Measurements from ENCODE around the gene ZNF217. TPM values are rescaled to one million over a fixed set of nuclear protein-coding genes. Genes with fewer than 3 reads are reported as not detected.
"Not testable (repeated sequence)": the region's sequence is repeated elsewhere in the genome, so short reads cannot be mapped to it uniquely, and the experiment has no call there.

ZNF217 gene
- total RNA-seq, 2 experiments from 2014 or later, result 51.3 to 51.8 TPM

DNA sequence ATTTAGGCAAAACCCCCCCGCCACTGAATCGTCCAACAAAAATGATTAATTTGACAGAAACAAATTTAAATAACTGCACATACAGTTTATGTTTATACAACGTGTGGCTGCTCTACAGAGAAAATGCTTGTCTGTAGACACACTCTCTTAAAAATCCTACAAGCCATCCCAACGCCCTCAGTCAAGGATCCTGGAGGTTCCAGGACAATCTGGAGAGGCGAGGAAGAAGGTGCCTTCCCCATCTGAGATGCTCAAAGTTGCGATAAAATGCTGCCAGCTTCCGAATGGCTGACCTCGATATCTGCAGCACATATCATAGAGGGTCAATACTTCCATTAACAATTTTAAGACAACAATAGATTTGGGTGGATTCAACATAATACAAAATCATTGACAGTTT lies 25.3 kb downstream of the ZNF217 start:
- Mint-ChIP-seq H3K36me3 (ENCODE audit: low read depth) (peaks cover 67% of the 10 kb centered on the region), H3K27ac (no peak overlapping the region), H3K27me3 (no peaks in the 10 kb centered on the region), H3K4me1 (ENCODE audit: low read depth) (peaks cover 50% of the 10 kb centered on the region), H3K9me3 (no peaks in the 10 kb centered on the region), H3K4me3 (no peak overlapping the region)
- ATAC-seq (no peak), DNase-seq (no peak)
- CTCF ChIA-PET, result no interaction called here
- intact Hi-C loops (cut with micrococcal nuclease), result no loop called here
- TF ChIP-seq, protein P1, sequence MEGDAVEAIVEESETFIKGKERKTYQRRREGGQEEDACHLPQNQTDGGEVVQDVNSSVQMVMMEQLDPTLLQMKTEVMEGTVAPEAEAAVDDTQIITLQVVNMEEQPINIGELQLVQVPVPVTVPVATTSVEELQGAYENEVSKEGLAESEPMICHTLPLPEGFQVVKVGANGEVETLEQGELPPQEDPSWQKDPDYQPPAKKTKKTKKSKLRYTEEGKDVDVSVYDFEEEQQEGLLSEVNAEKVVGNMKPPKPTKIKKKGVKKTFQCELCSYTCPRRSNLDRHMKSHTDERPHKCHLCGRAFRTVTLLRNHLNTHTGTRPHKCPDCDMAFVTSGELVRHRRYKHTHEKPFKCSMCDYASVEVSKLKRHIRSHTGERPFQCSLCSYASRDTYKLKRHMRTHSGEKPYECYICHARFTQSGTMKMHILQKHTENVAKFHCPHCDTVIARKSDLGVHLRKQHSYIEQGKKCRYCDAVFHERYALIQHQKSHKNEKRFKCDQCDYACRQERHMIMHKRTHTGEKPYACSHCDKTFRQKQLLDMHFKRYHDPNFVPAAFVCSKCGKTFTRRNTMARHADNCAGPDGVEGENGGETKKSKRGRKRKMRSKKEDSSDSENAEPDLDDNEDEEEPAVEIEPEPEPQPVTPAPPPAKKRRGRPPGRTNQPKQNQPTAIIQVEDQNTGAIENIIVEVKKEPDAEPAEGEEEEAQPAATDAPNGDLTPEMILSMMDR (IDR thresholded peaks at IDR 0.05), result no peak
- POLR2A ChIA-PET, result interaction anchor here (0.6 to 1.9 kb wide), 2 partner anchors 10 to 28 kb away, joined by 3 to 5 read pairs; no protein-coding TSS in a partner anchor

DNA sequence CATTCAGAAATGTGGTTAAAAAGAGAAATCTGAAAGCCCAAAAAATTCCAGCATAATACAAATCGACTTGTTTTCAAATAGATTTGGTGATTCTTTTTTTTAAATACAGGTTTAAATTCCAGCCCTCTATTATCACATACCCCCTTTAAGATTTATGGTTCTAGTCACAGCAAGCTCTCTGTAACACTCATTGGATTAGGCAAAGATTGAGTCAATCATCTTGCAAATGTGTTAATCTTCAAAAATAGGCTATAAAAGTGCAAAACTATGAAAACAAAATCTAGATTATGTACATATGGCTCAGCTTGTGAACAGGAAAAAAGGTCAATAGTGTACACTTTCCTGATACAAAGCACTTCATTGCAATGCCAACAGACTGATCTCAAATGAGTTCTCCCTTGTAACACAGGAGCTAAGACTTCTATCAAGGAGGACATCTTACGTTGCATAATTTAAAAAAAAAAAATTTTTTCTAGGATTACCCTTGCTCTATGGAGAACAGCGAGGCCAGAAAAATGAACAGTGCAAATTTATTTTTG lies 26.2 kb downstream of the ZNF217 start:
- H3K27me3 Mint-ChIP-seq, result no peaks in the 10 kb centered on the region
- no peak for ATAC-seq
- peaks cover 63% of the 10 kb centered on the region for H3K36me3 Mint-ChIP-seq (ENCODE audit: low read depth)
- no peaks in the 10 kb centered on the region for H3K9me3 Mint-ChIP-seq
- no peak overlapping the region for H3K4me3 Mint-ChIP-seq
- CTCF ChIA-PET, result no interaction called here
- H3K27ac Mint-ChIP-seq, result peak overlapping the region; percentile 61
- peaks cover 41% of the 10 kb centered on the region for H3K4me1 Mint-ChIP-seq (ENCODE audit: low read depth)
- intact Hi-C loops (cut with micrococcal nuclease), result no loop called here
- POLR2A ChIA-PET, result interaction anchor here (0.8 to 1.9 kb wide), 2 partner anchors 10 to 141 kb away, joined by 4 to 5 read pairs; no protein-coding TSS in a partner anchor
- TF ChIP-seq, protein P1 (IDR thresholded peaks at IDR 0.05), result no peak
- no peak for DNase-seq

DNA sequence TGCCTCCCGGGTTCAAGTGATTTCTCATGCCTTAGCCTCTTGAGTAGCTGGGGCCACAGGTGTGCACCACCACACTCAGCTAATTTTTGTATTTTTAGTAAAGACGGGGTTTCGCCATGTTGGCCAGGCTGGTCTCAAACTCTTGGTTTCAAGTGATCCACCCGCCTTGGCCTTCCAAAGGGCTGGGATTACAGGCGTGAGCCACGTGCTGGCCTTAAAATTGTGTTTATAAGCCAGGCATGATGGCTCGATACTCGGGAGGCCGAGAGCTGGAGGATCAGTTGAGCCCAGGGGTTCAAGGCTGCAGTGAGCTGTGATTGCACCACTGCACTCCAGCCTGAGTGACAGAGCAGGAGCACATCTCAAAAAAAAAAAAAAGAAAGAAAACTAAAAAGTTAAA lies 27.0 kb downstream of the ZNF217 start:
- peaks cover 33% of the 10 kb centered on the region for H3K4me1 Mint-ChIP-seq (ENCODE audit: low read depth)
- H3K9me3 Mint-ChIP-seq; H3K4me3 Mint-ChIP-seq; ATAC-seq; DNase-seq; intact Hi-C loops (cut with micrococcal nuclease); H3K27ac Mint-ChIP-seq; POLR2A ChIA-PET; H3K27me3 Mint-ChIP-seq: not testable (repeated sequence)
- peaks cover 54% of the 10 kb centered on the region for H3K36me3 Mint-ChIP-seq (ENCODE audit: low read depth)
- CTCF ChIA-PET, result interaction anchor here (1.4 kb wide), 1 partner anchor 641 kb away, joined by 5 read pairs; the partner anchor contains the start of gene PFDN4

DNA sequence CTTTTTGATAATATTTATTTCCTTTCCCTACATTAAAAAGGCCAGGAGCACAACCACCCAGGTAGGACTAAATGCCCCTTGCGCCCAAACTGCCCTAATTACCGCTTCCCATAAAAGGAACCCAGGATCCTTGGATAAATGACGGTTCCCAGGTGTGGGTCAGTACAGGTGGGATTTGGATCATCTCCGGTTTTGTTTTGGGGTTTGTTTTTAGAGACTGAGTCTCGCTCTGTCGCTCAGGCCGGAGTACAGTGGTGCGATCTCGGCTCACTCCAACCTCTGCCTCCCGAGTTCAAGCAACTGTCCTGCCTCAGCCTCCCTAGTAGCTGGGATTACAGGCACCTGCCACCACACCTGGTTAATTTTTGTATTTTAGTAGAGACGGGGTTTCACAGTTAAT lies 28.4 kb downstream of the ZNF217 start:
- ChIA-PET POLR2A (interaction anchor here (0.6 to 1.0 kb wide), 2 partner anchors 13 to 369 kb away, joined by 3 read pairs; no protein-coding TSS in a partner anchor), CTCF (interaction anchor here (1.0 to 1.4 kb wide), 2 partner anchors 18 to 643 kb away, joined by 4 to 5 read pairs; partner anchors contain the start of gene PFDN4)
- H3K36me3 Mint-ChIP-seq (ENCODE audit: low read depth), result peaks cover 41% of the 10 kb centered on the region
- TF ChIP-seq, protein P1 (IDR thresholded peaks at IDR 0.05), result no peak
- intact Hi-C loops (cut with micrococcal nuclease), result no loop called here
- no peaks in the 10 kb centered on the region for H3K9me3 Mint-ChIP-seq
- no peaks in the 10 kb centered on the region for H3K27me3 Mint-ChIP-seq
- DNase-seq, result no peak
- ATAC-seq, result no peak
- peaks cover 22% of the 10 kb centered on the region for H3K4me1 Mint-ChIP-seq (ENCODE audit: low read depth)
- no peak overlapping the region for H3K4me3 Mint-ChIP-seq
- H3K27ac Mint-ChIP-seq, result peak overlapping the region; percentile 38

DNA sequence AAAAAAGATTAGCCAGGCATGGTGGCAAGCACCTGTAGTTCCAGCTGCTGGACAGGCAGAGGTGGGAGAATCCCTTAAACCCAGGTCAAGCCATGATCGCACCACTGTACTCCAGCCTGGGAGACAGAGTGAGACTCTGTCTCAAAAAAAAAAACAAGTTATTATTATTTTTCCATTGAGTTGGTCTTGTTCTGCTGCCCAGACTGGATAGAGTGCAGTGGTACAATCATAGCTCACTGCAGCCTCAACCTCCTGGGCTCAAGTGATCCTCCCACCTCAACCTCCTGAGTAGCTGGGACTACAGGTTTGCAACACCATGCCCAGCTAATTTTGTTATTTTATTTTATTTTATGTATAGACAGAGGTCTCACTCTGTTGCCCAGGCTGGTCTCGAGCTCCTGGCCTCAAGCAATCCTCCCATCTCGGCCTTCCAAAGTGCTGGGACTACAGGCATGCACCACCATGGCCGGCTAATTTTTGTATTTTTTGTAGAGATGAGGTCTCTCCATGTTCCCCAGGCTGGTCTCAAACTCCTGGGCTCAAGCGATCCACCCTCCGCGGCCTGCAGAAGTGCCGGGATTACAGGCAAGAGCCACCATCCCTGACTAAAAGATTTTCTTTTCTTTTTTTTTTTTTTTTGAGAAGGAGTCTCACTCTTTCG lies 31.4 kb downstream of the ZNF217 start:
- H3K4me1 Mint-ChIP-seq (ENCODE audit: low read depth); H3K27me3 Mint-ChIP-seq; intact Hi-C loops (cut with micrococcal nuclease); ATAC-seq; H3K4me3 Mint-ChIP-seq; CTCF ChIA-PET; DNase-seq; H3K27ac Mint-ChIP-seq; H3K9me3 Mint-ChIP-seq: not testable (repeated sequence)
- peaks cover 20% of the 10 kb centered on the region for H3K36me3 Mint-ChIP-seq (ENCODE audit: low read depth)
- POLR2A ChIA-PET, result interaction anchor here (0.9 to 1.0 kb wide), 2 partner anchors 10 to 14 kb away, joined by 3 to 4 read pairs; no protein-coding TSS in a partner anchor

DNA sequence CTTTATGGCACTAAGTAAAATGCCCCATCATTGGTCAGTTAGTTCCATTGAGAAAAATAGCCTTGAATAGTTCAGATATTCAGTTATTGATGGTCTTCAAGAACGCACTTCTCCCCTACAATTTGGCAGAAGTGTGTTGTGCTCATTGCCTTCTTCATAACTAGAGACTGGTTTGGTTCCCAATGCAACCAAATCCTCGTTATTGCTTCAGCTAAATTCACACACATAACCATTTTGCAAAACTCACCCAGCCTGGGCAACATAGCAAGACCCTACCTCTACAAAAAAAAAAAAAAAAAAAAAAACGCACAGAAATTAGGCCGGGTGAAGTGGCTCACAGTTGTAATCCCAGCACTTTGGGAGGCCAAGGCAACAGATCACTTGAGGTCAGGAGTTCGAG lies 32.1 kb downstream of the ZNF217 start:
- Mint-ChIP-seq H3K27ac (no peak overlapping the region), H3K4me1 (ENCODE audit: low read depth) (peaks cover 4% of the 10 kb centered on the region), H3K9me3 (no peaks in the 10 kb centered on the region), H3K4me3 (no peak overlapping the region), H3K27me3 (no peaks in the 10 kb centered on the region), H3K36me3 (ENCODE audit: low read depth) (peaks cover 18% of the 10 kb centered on the region)
- intact Hi-C loops (cut with micrococcal nuclease), result no loop called here
- TF ChIP-seq, protein P1 (IDR thresholded peaks at IDR 0.05), result no peak
- POLR2A ChIA-PET, result interaction anchor here (0.9 kb wide), 1 partner anchor 15 kb away, joined by 3 read pairs; no protein-coding TSS in a partner anchor
- DNase-seq (no peak), ATAC-seq (no peak)
- CTCF ChIA-PET, result no interaction called here

Measured in activated CD8-positive, alpha-beta T cell treated with anti-CD3 and anti-CD28 coated beads for 36 hours (primary cell).